ENCODE data around the gene ZNF543.

The ZNF543 gene

DNA sequence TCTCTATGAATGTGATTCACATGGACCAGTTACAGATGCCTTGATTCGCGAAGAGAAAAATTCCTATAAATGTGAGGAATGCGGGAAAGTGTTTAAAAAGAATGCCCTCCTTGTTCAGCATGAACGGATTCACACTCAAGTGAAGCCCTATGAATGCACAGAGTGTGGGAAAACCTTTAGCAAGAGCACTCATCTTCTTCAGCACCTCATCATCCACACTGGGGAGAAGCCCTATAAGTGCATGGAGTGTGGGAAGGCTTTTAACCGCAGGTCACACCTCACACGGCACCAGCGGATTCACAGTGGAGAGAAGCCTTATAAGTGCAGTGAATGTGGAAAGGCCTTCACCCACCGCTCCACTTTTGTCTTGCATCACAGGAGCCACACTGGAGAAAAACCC is 7.7 kb downstream of the ZNF543 start:
- no peaks in the 10 kb centered on the region for H3K4me1 ChIP-seq (ENCODE audit: low read length)
- H3K79me2 ChIP-seq (ENCODE audit: low read length), result peaks cover 29% of the 10 kb centered on the region
- H2AFZ ChIP-seq (ENCODE audit: low read depth, low read length), result no peak overlapping the region
- no peaks in the 10 kb centered on the region for H3K9me3 ChIP-seq (ENCODE audit: insufficient read depth, low read length)
- no peak overlapping the region for H3K27ac ChIP-seq (ENCODE audit: low read length)
- no peaks in the 10 kb centered on the region for H3K27me3 ChIP-seq (ENCODE audit: low read depth, low read length)
- H3K4me3 ChIP-seq (ENCODE audit: low read length), result no peak overlapping the region
- 0 out of 2 replicates have a peak, but pooled peaks cover 3% of the 10 kb centered on the region for H4K20me1 ChIP-seq (ENCODE audit: insufficient read depth, low read length)
- H3K9ac ChIP-seq (ENCODE audit: low read length), result no peak overlapping the region
- TF ChIP-seq, protein P1, sequence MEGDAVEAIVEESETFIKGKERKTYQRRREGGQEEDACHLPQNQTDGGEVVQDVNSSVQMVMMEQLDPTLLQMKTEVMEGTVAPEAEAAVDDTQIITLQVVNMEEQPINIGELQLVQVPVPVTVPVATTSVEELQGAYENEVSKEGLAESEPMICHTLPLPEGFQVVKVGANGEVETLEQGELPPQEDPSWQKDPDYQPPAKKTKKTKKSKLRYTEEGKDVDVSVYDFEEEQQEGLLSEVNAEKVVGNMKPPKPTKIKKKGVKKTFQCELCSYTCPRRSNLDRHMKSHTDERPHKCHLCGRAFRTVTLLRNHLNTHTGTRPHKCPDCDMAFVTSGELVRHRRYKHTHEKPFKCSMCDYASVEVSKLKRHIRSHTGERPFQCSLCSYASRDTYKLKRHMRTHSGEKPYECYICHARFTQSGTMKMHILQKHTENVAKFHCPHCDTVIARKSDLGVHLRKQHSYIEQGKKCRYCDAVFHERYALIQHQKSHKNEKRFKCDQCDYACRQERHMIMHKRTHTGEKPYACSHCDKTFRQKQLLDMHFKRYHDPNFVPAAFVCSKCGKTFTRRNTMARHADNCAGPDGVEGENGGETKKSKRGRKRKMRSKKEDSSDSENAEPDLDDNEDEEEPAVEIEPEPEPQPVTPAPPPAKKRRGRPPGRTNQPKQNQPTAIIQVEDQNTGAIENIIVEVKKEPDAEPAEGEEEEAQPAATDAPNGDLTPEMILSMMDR (IDR thresholded peaks at IDR 0.05; ENCODE audit: low read depth, low read length), result no peak
- no peak for TF ChIP-seq EZH2phosphoT487 (IDR thresholded peaks at IDR 0.05; ENCODE audit: low read depth)
- no peak overlapping the region for H3K4me2 ChIP-seq (ENCODE audit: low read length)
- peaks cover 68% of the 10 kb centered on the region for H3K36me3 ChIP-seq (replicated peaks; ENCODE audit: low read depth, low read length)

DNA sequence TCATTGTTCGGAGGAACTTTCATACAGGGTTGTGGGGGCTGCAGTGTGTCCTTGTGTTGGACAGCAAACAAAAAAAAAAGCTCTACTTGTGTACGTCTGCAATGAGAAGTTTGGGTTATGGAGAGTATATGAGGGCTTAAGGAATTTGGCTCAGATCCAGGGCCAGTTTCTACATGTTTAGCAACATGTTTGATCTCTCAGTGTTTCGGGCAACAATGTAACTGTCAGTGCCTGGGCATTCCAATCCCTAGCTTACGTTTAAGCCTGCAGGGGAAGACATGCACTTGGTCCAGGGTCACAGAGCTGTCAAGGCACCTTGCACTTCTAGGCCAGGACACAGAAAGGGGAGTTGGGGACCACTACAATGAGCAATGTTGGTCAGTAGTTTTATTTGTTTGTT is 13.9 kb downstream of the ZNF543 start:
- H3K27ac ChIP-seq (ENCODE audit: low read length), result no peak overlapping the region

DNA sequence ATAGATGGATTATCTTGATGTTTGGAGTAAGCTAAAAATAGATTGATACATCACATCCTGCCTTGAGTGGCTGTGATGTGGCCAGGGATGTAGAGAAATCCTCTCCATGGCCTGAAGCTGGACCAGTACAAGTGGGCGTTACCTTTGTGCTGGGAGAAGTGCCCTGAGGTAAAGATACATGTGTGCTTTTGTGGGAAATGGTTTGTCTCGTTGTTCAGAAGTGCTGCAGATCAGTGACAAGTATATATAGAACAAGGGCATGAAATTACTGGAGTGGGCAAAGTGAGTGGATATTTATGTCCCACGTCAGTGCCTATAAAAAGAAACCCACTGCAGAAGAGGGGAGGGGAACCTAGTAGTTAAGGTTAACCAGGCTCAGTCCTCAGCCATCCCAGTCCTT is 18.6 kb downstream of the ZNF543 start:
- Histone ChIP-seq H4K20me1 (ENCODE audit: insufficient read depth, low read length) (no peaks in the 10 kb centered on the region), H3K9ac (ENCODE audit: low read length) (no peak overlapping the region), H3K36me3 (replicated peaks; ENCODE audit: low read depth, low read length) (no peaks in the 10 kb centered on the region), H3K27ac (ENCODE audit: low read length) (no peak overlapping the region), H3K79me2 (ENCODE audit: low read length) (peaks cover 7% of the 10 kb centered on the region; the same call in 1 of the 2 replicates), H2AFZ (ENCODE audit: low read depth, low read length) (no peak overlapping the region), H3K4me2 (ENCODE audit: low read length) (no peak overlapping the region), H3K27me3 (ENCODE audit: low read depth, low read length) (no peaks in the 10 kb centered on the region), H3K9me3 (ENCODE audit: insufficient read depth, low read length) (no peaks in the 10 kb centered on the region), H3K4me3 (ENCODE audit: low read length) (no peak overlapping the region), H3K4me1 (ENCODE audit: low read length) (peaks cover 16% of the 10 kb centered on the region)
- no peak for TF ChIP-seq EZH2phosphoT487 (IDR thresholded peaks at IDR 0.05; ENCODE audit: low read depth)
- TF ChIP-seq, protein P1 (IDR thresholded peaks at IDR 0.05; ENCODE audit: low read depth, low read length), result no peak

More for the DNA sequence above, 13.9 kb downstream of the ZNF543 start:
- H3K4me1 ChIP-seq (ENCODE audit: low read length), result no peaks in the 10 kb centered on the region
- no peak overlapping the region for H3K4me2 ChIP-seq (ENCODE audit: low read length)
- no peak overlapping the region for H3K4me3 ChIP-seq (ENCODE audit: low read length)
- H3K36me3 ChIP-seq (replicated peaks; ENCODE audit: low read depth, low read length), result peaks cover 18% of the 10 kb centered on the region
- H3K79me2 ChIP-seq (ENCODE audit: low read length), result peaks cover 14% of the 10 kb centered on the region; the same call in 1 of the 2 replicates
- H3K9ac ChIP-seq (ENCODE audit: low read length), result no peak overlapping the region
- H2AFZ ChIP-seq (ENCODE audit: low read depth, low read length), result no peak overlapping the region
- H4K20me1 ChIP-seq (ENCODE audit: insufficient read depth, low read length), result no peaks in the 10 kb centered on the region
- H3K9me3 ChIP-seq (ENCODE audit: insufficient read depth, low read length), result no peaks in the 10 kb centered on the region
- TF ChIP-seq, protein P1 (IDR thresholded peaks at IDR 0.05; ENCODE audit: low read depth, low read length), result no peak
- no peak for TF ChIP-seq EZH2phosphoT487 (IDR thresholded peaks at IDR 0.05; ENCODE audit: low read depth)
- H3K27me3 ChIP-seq (ENCODE audit: low read depth, low read length), result no peaks in the 10 kb centered on the region

DNA sequence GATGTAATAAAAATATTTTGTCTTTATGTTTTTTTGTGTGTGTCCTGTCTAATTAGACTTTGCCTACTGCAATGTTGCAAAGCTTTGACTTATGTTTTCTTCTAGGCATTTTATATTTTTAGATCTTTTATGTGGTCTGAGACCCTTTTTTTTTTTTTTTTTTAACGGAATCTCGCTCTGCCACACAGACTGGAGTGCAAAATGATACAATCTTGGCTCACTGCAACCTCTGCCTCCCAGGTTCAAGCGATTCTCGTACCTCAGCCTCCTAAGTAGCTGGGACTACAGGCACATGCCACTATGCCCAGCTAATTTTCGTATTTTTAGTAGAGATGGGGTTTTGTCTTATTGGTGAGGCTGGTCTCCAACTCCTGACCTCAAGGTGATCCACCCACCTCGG is 22.3 kb downstream of the ZNF543 start:
- Histone ChIP-seq H3K27ac (ENCODE audit: low read length) (no peak overlapping the region), H3K4me2 (ENCODE audit: low read length) (no peak overlapping the region), H3K27me3 (ENCODE audit: low read depth, low read length) (no peaks in the 10 kb centered on the region), H2AFZ (ENCODE audit: low read depth, low read length) (no peak overlapping the region), H3K4me3 (ENCODE audit: low read length) (no peak overlapping the region), H3K9ac (ENCODE audit: low read length) (no peak overlapping the region), H3K9me3 (ENCODE audit: insufficient read depth, low read length) (no peaks in the 10 kb centered on the region), H3K36me3 (replicated peaks; ENCODE audit: low read depth, low read length) (no peaks in the 10 kb centered on the region), H3K4me1 (ENCODE audit: low read length) (peaks cover 16% of the 10 kb centered on the region), H4K20me1 (ENCODE audit: insufficient read depth, low read length) (no peaks in the 10 kb centered on the region), H3K79me2 (ENCODE audit: low read length) (peaks cover 4% of the 10 kb centered on the region; the same call in 1 of the 2 replicates)
- TF ChIP-seq EZH2phosphoT487 (IDR thresholded peaks at IDR 0.05; ENCODE audit: low read depth), result no peak
- TF ChIP-seq, protein P1 (IDR thresholded peaks at IDR 0.05; ENCODE audit: low read depth, low read length), result no peak

Measured in OCI-LY3 (cell line).